ENCODE results near the gene CCDC12.

DNA sequence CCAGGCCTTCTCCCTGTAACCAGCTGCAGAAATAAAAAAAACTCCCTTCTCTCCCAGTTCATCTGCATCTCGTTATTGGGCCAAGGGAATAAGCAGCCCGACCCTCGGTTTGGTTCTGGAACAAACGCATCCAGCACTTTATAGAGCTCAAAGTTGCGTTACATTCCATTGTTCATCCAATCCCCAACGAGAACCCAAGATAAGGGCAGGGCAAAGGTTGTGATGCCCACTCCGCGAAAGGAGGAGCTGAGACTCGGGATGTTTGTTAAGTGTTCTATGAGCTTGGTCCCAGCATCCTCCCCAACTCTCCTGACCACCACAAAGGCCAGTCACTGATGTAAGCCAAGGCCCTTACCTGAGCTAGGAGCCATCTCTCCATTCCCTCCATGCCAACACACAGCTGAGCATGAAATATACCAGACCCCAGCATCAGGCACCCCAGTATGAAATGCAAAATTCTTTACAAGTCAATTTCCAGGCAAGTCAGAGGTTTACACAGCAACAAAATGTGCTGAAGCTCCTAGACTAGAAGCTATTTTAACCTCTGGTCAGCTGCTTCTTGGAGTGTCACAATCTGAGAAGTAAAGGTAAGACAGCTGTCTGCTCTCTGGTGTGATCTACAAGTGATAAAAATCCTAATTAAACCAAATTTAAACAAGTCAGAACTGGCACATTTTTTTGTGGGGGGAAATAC, 17.9 kb downstream of the CCDC12 start:
- TF ChIP-seq, protein P1, sequence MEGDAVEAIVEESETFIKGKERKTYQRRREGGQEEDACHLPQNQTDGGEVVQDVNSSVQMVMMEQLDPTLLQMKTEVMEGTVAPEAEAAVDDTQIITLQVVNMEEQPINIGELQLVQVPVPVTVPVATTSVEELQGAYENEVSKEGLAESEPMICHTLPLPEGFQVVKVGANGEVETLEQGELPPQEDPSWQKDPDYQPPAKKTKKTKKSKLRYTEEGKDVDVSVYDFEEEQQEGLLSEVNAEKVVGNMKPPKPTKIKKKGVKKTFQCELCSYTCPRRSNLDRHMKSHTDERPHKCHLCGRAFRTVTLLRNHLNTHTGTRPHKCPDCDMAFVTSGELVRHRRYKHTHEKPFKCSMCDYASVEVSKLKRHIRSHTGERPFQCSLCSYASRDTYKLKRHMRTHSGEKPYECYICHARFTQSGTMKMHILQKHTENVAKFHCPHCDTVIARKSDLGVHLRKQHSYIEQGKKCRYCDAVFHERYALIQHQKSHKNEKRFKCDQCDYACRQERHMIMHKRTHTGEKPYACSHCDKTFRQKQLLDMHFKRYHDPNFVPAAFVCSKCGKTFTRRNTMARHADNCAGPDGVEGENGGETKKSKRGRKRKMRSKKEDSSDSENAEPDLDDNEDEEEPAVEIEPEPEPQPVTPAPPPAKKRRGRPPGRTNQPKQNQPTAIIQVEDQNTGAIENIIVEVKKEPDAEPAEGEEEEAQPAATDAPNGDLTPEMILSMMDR (IDR thresholded peaks at IDR 0.05): no peak
- no peak for TF ChIP-seq ZFX (IDR thresholded peaks at IDR 0.05; ENCODE audit: borderline replicate concordance)
